HG03045 (cell line): ENCODE data around the gene TBXAS1.

Experiments used
- ATAC-seq: cut with Tn5 transposase; IDR thresholded peaks from one replicate; pipeline ENCODE4 v1.9.1; 2021; ENCODE audit warnings: mild to moderate bottlenecking, moderate library complexity; ENCODE audit not compliant: unreplicated experiment

The TBXAS1 gene

GRCh38 chr7:139941866-139942265 is 112.8 kb downstream of the TBXAS1 start:
- ATAC-seq, result no peak

- ATAC-seq, result no peak
Observed at GRCh38 chr7:139942636-139943035, 113.6 kb downstream of the TBXAS1 start.

- ATAC-seq, result no peak
Observed at GRCh38 chr7:139943401-139943800, 114.3 kb downstream of the TBXAS1 start.

DNA sequence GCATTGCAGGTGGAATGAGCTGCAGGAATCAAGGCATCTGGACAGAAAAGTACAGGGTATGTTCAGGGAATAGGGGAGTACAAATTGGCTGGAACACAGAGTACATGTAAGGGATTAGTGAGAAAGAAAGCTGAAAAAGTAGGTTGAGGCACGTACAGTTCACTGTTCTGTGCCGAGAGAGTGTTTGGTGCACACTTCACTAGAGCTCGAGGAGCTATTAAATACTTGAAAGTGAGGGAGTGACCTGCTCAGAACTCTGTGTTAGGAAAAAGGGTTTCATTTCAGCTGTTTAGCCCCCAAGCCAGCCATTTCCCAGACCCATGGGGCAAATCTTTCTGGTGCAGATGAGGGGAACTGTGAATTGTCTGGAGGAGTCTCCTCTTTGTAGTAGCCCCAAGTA is 115.2 kb downstream of the TBXAS1 start:
- ATAC-seq, result no peak

- ATAC-seq, result no peak
Observed at GRCh38 chr7:139946533-139946932, 117.5 kb downstream of the TBXAS1 start.

DNA sequence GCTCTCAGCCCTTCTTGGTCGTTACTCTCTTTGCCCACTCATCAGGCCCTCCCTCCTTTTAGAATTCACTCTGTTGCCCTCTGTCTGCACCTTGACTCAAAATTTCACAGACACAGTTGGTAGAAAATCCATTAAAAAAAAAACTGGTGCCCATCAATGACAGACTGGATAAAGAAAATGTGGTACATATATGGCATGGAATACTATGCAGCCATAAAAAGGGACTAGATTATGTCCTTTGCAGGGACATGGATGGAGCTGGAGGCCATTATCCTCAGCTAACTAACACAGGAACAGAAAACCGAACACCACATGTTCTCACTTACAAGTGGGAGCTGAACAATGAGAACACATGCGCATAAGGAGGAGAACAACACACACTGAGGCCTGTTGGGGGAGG is 118.0 kb downstream of the TBXAS1 start:
- ATAC-seq, result no peak

GRCh38 chr7:139948167-139948566 is 119.1 kb downstream of the TBXAS1 start:
- ATAC-seq, result no peak

DNA sequence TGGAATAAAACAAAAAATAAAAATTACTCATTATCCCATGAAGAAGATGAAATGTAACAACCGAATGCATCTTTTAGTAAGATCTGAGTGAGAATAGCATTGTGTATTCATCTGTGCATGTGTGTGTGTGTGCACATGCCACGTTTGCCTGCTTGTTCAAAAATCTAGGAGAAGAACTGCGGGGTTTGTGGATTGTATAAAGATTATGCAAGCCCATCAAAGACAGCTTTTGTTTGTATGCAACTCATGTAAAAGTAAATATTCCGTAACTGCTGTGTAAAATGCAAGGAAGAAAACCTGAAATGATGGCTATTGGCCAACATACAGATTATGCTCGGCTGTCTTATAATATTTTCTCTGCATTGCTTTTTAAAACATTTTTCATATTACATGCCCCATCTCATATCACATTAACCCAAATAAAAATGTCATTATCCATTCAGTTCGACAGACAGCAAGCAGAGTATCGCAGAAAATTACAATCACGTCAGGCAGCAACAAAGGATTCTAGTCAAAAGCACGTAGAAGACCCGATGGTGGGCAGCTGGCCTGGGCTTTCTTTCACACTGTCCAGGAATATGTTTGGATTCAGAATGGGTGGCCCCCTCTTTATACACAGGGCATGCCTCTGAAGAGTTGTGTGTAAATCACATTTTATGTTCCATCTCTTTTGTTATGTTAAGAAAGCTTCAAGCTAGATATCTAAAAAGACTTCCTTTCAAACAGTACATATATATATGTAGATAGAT is 119.7 kb downstream of the TBXAS1 start:
- ATAC-seq, result no peak

- no peak for ATAC-seq
Observed at GRCh38 chr7:139949629-139950028, 120.6 kb downstream of the TBXAS1 start.

DNA sequence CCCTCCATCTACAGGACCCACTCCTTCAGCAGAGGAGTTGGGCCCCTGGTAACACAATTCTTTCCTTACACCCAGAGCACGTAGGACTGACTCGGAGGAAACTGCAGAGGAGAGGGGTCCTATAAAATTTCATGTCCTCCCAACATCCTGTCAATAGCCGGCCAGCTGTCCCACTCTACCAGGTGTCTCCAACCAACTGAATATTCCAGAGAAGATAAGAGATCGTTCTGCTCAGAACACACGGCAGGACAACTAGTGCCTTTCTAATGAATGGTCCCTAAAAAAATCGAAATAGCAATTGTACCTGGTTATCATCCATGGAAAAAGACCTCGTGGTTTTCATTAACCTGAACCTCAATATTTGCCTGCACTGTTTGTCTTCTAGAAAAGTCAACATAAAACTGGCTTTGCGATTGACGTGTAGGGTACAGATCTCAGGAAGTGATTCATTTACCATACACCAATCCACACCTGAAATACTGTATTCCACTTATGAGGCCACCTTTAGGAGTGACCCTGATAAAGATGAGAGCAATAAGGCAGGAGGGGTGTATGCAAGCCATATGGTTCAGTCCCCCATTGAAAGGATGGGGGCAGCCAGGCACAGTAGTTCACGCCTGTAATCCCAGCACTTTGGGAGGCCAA is 121.9 kb downstream of the TBXAS1 start:
- ATAC-seq, result no peak

GRCh38 chr7:139953229-139953628 is 124.2 kb downstream of the TBXAS1 start:
- ATAC-seq, result no peak

GRCh38 chr7:139955109-139955820 is 126.2 kb downstream of the TBXAS1 start:
- no peak for ATAC-seq

DNA sequence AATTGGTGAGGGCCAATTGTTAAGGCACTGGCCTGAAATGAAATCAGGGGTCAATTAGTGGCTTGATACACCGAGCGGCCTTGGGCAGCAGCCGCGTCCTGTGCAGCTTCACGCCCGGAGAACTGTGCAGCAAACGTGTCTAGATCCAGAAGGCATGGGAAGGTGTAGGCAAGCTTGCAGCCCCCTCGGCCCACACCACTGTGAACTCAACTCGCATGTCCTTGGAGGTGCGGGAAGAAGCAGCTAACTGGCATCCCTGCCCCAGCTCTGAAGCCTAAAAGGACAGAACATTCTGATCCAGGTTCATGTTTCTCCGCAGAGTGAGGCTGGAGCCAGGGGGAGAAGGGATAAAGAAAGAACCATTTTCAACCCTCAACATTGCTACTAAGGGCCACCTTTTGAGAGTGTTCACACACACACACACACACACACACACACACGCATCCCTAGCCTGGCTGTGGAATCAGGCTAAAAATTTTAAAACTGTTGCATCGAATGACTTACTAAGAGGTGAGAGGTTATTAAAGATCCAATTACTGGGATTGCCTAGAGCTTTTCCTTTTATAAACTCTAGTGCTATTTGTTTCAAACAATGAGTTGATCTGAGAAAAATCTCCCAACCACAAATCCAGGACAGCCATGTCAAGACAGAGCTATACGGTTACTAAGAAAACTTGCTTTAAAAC is 129.7 kb downstream of the TBXAS1 start:
- no peak for ATAC-seq

- no peak for ATAC-seq
Observed at GRCh38 chr7:139959285-139959628, 130.2 kb downstream of the TBXAS1 start.

GRCh38 chr7:139959718-139960117 is 130.7 kb downstream of the TBXAS1 start:
- ATAC-seq, result no peak

GRCh38 chr7:139960157-139960556 is 131.1 kb downstream of the TBXAS1 start:
- ATAC-seq, result no peak

GRCh38 chr7:139965942-139966628 is 137.0 kb downstream of the TBXAS1 start:
- no peak for ATAC-seq

DNA sequence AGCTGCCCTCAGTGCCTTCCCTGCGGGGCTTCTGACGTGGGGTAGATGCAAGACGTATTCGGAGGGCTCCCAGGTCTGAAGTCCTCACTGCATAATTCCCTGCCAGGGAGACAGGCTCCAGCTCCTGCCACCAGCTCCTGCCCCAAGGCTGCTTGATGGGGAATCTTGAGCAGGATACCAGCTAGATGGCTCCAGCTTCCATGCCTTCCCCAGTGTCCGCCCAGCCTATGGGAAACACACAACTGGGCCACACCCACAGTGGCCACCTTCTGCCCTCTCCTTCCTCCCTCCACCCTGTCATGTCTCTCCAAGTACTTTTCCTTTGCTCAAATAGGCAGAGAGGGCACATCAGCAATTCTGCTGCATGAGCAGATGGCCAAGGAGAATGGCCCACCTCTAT is 137.9 kb downstream of the TBXAS1 start:
- ATAC-seq, result no peak

DNA sequence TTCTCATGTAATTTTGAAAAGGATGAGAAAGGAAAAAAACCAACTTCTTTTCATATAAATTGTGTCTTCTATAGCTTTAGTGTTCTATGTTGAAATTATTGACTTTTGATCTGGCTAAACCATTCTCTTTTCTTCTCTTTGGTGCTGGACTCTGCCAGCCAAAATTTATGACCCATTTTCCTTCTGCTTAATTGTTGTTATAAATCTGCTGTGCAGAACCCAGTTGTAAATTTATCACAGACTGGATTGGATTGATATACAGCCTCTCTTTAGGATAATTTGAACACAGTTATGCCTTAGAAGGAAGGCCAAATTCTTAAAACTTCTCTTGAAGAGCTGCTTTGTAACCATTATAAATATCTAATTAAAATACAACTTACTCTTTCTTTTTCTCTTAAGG is 139.9 kb downstream of the TBXAS1 start:
- ATAC-seq, result no peak

DNA sequence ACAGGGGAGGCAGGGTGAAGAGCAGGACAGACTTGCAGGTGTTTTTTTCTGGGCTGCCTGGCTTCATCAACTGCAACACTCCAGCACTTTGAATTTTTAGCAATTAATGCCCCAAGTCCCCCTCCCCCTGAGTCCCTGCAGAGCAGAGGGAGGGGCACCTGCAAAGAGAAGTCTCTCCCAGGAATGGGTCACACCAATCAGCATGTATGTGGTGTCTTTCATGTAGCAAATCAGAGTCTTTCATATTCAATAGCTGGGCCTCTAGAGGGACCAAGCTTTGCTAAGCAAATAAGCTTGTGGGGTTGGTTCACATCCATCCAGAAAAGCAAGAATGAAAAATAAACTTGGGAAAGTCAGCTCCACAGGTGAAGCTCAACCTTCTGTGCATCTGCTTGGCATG is 143.0 kb downstream of the TBXAS1 start:
- no peak for ATAC-seq
